H1 (cell line): Measurements from ENCODE around the gene APPL2. TPM values are rescaled to one million over a fixed set of nuclear protein-coding genes. Genes with fewer than 3 reads are reported as not detected.

Experiments
- CTCF ChIA-PET: fragments of 300-600 bp; sonication (Branson Sonifier 250); formaldehyde crosslinking; loops from one replicate; lab custom pipeline; 2021; ENCODE audit not compliant: partially characterized antibody; lab: Charles Lee
- POLR2A ChIA-PET: fragments of 300-600 bp; sonication (Branson Sonifier 250); formaldehyde crosslinking; loops from one replicate; lab custom pipeline; 2021; ENCODE audit warnings: inconsistent platforms; ENCODE audit not compliant: partially characterized antibody; lab: Charles Lee
- DNase-seq, 2 experiments: peaks; one replicate each; pipeline versions ENCODE4 v3.0.0 to v3.0.0-alpha.2; 2010 to 2022; ENCODE audit warnings: low spot score in 2 of 2, low read depth in 1 of 2, mixed read lengths in 1 of 2
- FAIRE-seq: peaks from 2 replicates; lab custom pipeline; 2011; peaks lifted over from hg19 to GRCh38; lab: Jason Lieb, UNC
- H2AFZ ChIP-seq: 2 replicates; pipeline ENCODE4 v1.8.1; 2012; ENCODE audit warnings: low read length, inconsistent platforms
- H2AK5ac ChIP-seq: 2 replicates; pipeline ENCODE4 v1.6.1; 2013; ENCODE audit warnings: low read depth, low read length
- H2BK120ac ChIP-seq: replicated peaks from 2 replicates; pipeline ENCODE3; 2013; ENCODE audit warnings: low read depth, low read length, inconsistent platforms
- H2BK12ac ChIP-seq: 2 replicates; pipeline ENCODE4 v1.6.1; 2013; ENCODE audit warnings: low read depth, low read length
- H2BK15ac ChIP-seq: 2 replicates; pipeline ENCODE4 v1.6.1; 2013; ENCODE audit warnings: low read length
- H2BK20ac ChIP-seq: 2 replicates; pipeline ENCODE4 v1.6.1; 2013; ENCODE audit warnings: low read length
- H2BK5ac ChIP-seq: 2 replicates; pipeline ENCODE4 v1.6.1; 2013; ENCODE audit warnings: low read depth, low read length
- H3K14ac ChIP-seq: 2 replicates; pipeline ENCODE4 v1.6.1; 2013; ENCODE audit warnings: inconsistent platforms; ENCODE audit not compliant: insufficient read length
- H3K18ac ChIP-seq: 2 replicates; pipeline ENCODE4 v1.6.1; 2013; ENCODE audit warnings: low read length; ENCODE audit errors: extremely low read depth
- H3K23ac ChIP-seq: 2 replicates; pipeline ENCODE4 v1.6.1; 2013; ENCODE audit warnings: inconsistent platforms; ENCODE audit not compliant: insufficient read length
- H3K23me2 ChIP-seq: 2 replicates; pipeline ENCODE4 v1.6.1; 2013; ENCODE audit warnings: low read depth, low read length
- H3K27ac ChIP-seq: 2 replicates; pipeline ENCODE4 v1.6.1; 2011; ENCODE audit warnings: low read depth, low read length, inconsistent platforms
- H3K27me3 ChIP-seq, 4 experiments: replicated peaks in 1 of 4; 1 replicate in 1 of 4; 2 replicates in 3 of 4; pipeline versions ENCODE4 v1.6.1 to v1.8.1; 2011 to 2013; ENCODE audit warnings: low read length in 3 of 4, mild to moderate bottlenecking in 3 of 4, inconsistent platforms in 2 of 4, mixed read lengths in 2 of 4, moderate library complexity in 1 of 4; ENCODE audit not compliant: control insufficient read depth in 3 of 4, insufficient read depth in 3 of 4; ENCODE audit errors: extremely low read depth in 1 of 4
- H3K36me3 ChIP-seq, 4 experiments: 2 replicates each; pipeline versions ENCODE4 v1.6.1 to v1.8.1; 2011 to 2013; ENCODE audit warnings: mild to moderate bottlenecking in 4 of 4, low read length in 3 of 4, moderate library complexity in 2 of 4, control low read depth in 1 of 4, inconsistent platforms in 1 of 4; ENCODE audit not compliant: insufficient read depth in 4 of 4, control insufficient read depth in 2 of 4
- H3K4ac ChIP-seq: replicated peaks from 2 replicates; pipeline ENCODE3; 2013; ENCODE audit warnings: low read length, low read depth, mixed read lengths, inconsistent platforms; ENCODE audit not compliant: insufficient read length
- H3K4me1 ChIP-seq, 4 experiments: replicated peaks in 1 of 4; 1 replicate in 1 of 4; 2 replicates in 3 of 4; pipeline versions ENCODE4 v1.6.1 to v1.8.1; 2011 to 2013; ENCODE audit warnings: low read length in 3 of 4, inconsistent platforms in 2 of 4, mixed read lengths in 1 of 4; ENCODE audit not compliant: insufficient read depth in 4 of 4, control insufficient read depth in 3 of 4
- H3K4me2 ChIP-seq, 2 experiments: 2 replicates each; pipeline versions ENCODE4 v1.6.1 to v1.8.1; 2011 to 2013; ENCODE audit warnings: low read depth in 2 of 2, low read length in 2 of 2, control low read depth in 1 of 2, inconsistent platforms in 1 of 2, mild to moderate bottlenecking in 1 of 2; ENCODE audit not compliant: insufficient read depth in 1 of 2
- H3K4me3 ChIP-seq, 4 experiments: fragments of 200-600, 300-600 bp in 1 of 4; sonication (generic), shearing (Covaris generic), sonication (Bioruptor Twin) in 1 of 4; 2 replicates each; pipeline versions ENCODE4 v1.5.1 to v1.8.1; 2011 to 2016; ENCODE audit warnings: low read length in 4 of 4, low read depth in 3 of 4, control low read depth in 2 of 4, inconsistent platforms in 2 of 4, mild to moderate bottlenecking in 2 of 4, mixed read lengths in 1 of 4, moderate library complexity in 1 of 4; ENCODE audit not compliant: insufficient read depth in 2 of 4; ENCODE audit errors: extremely low read depth in 1 of 4
- H3K56ac ChIP-seq: replicated peaks from 2 replicates; pipeline ENCODE3; 2013; ENCODE audit warnings: low read depth, mild to moderate bottlenecking, mixed read lengths, low read length, inconsistent platforms; ENCODE audit not compliant: insufficient read length
- H3K79me1 ChIP-seq: 2 replicates; pipeline ENCODE4 v1.6.1; 2013; ENCODE audit warnings: low read depth, low read length, control low read depth
- H3K79me2 ChIP-seq, 2 experiments: 2 replicates each; pipeline versions ENCODE4 v1.6.1 to v1.8.1; 2012 to 2013; ENCODE audit warnings: low read length in 2 of 2, mild to moderate bottlenecking in 2 of 2, inconsistent platforms in 1 of 2; ENCODE audit not compliant: insufficient read depth in 2 of 2, control insufficient read depth in 1 of 2
- H3K9ac ChIP-seq, 4 experiments: replicated peaks in 1 of 4; 1 replicate in 1 of 4; 2 replicates in 3 of 4; pipeline versions ENCODE4 v1.6.1 to v1.8.1; 2011 to 2013; ENCODE audit warnings: low read depth in 3 of 4, low read length in 3 of 4, control low read depth in 2 of 4, mild to moderate bottlenecking in 2 of 4, moderate library complexity in 2 of 4, inconsistent platforms in 1 of 4; ENCODE audit errors: extremely low read depth in 1 of 4
- H3K9me3 ChIP-seq, 2 experiments: 2 replicates each; pipeline versions ENCODE4 v1.6.1 to v1.8.1; 2012 to 2013; ENCODE audit warnings: mild to moderate bottlenecking in 2 of 2, moderate library complexity in 2 of 2, control low read depth in 1 of 2, inconsistent platforms in 1 of 2, low read depth in 1 of 2, low read length in 1 of 2, mixed read lengths in 1 of 2; ENCODE audit not compliant: insufficient read depth in 2 of 2
- H4K20me1 ChIP-seq, 2 experiments: replicated peaks in 1 of 2; 2 replicates each; pipeline versions ENCODE3 to v1.8.1; 2011 to 2013; ENCODE audit warnings: inconsistent platforms in 2 of 2, low read length in 2 of 2, mild to moderate bottlenecking in 1 of 2; ENCODE audit not compliant: insufficient read depth in 2 of 2, control insufficient read depth in 1 of 2
- H4K5ac ChIP-seq: 2 replicates; pipeline ENCODE4 v1.6.1; 2013; ENCODE audit warnings: low read length, low read depth, mixed read lengths, inconsistent platforms; ENCODE audit not compliant: insufficient read length
- H4K8ac ChIP-seq: 2 replicates; pipeline ENCODE4 v1.8.0; 2013; ENCODE audit warnings: mild to moderate bottlenecking, moderate library complexity, low read length, inconsistent platforms; ENCODE audit not compliant: insufficient read depth; ENCODE audit errors: extremely low read depth
- H4K91ac ChIP-seq: replicated peaks from 2 replicates; pipeline ENCODE3; 2013; ENCODE audit warnings: low read length, mixed read lengths, inconsistent platforms; ENCODE audit not compliant: insufficient read length
- BCL11A ChIP-seq, 2 experiments: IDR thresholded peaks; one replicate each; pipeline ENCODE4 v1.6.1; 2011; ENCODE audit warnings: low read depth in 2 of 2, low read length in 2 of 2, mild to moderate bottlenecking in 2 of 2
- CBX8 ChIP-seq: fragments of 300-800, 300-1000 bp; sonication (generic); IDR thresholded peaks from 2 replicates; pipeline ENCODE4 v1.7.1; 2016; ENCODE audit warnings: low read depth, low read length, borderline replicate concordance
- CHD2 ChIP-seq: IDR thresholded peaks from 2 replicates; pipeline ENCODE4 v1.6.1; 2012; ENCODE audit warnings: low read length, improper control_type of control experiment
- FOSL1 ChIP-seq: IDR thresholded peaks from 2 replicates; pipeline ENCODE4 v1.6.1; 2011; ENCODE audit warnings: mild to moderate bottlenecking, low read depth, low read length, moderate library complexity; ENCODE audit not compliant: insufficient read depth
- GABPA ChIP-seq: IDR thresholded peaks from 2 replicates; pipeline ENCODE4 v1.6.1; 2011; ENCODE audit warnings: mild to moderate bottlenecking, low read length, moderate library complexity, borderline replicate concordance; ENCODE audit not compliant: insufficient read depth
- HDAC6 ChIP-seq: IDR thresholded peaks from one replicate; pipeline ENCODE4 v1.7.1; 2012; ENCODE audit warnings: low read depth, mild to moderate bottlenecking, inconsistent platforms, low read length, moderate library complexity
- SIRT6 ChIP-seq: IDR thresholded peaks from one replicate; pipeline ENCODE4 v1.7.1; 2012; ENCODE audit warnings: low read length, inconsistent platforms
- SIX5 ChIP-seq: IDR thresholded peaks from 2 replicates; pipeline ENCODE4 v1.6.1; 2011; ENCODE audit warnings: mild to moderate bottlenecking, low read depth, low read length
- SP2 ChIP-seq: IDR thresholded peaks from 2 replicates; pipeline ENCODE4 v1.6.1; 2012; ENCODE audit warnings: mild to moderate bottlenecking, low read length, inconsistent platforms
- SP4 ChIP-seq: IDR thresholded peaks from 2 replicates; pipeline ENCODE4 v1.6.1; 2012; ENCODE audit warnings: low read length, inconsistent platforms
- TAF7 ChIP-seq: optimal IDR thresholded peaks from 2 replicates; pipeline ENCODE3; 2011; ENCODE audit warnings: low read depth, mild to moderate bottlenecking, inconsistent platforms, low read length, moderate library complexity, borderline replicate concordance
- TCF12 ChIP-seq: IDR thresholded peaks from 2 replicates; pipeline ENCODE4 v1.6.1; 2011; ENCODE audit warnings: low read depth, mild to moderate bottlenecking, low read length
- USF2 ChIP-seq: IDR thresholded peaks from 2 replicates; pipeline ENCODE4 v1.6.1; 2011; ENCODE audit warnings: low read length, improper control_type of control experiment
- WGBS, 2 experiments: shearing (Covaris generic) in 1 of 2; methylation state at CpG; one replicate each; pipeline versions ENCODE4 v1.1.6 to v1.1.7; 2013 to 2015; ENCODE audit warnings: low lambda C conversion rate in 2 of 2, mixed read lengths in 2 of 2, inconsistent platforms in 1 of 2, low coverage in 1 of 2, missing lambda C conversion rate in 1 of 2; ENCODE audit not compliant: insufficient replicate concordance in 2 of 2, insufficient coverage in 1 of 2, insufficient read length in 1 of 2; ENCODE audit errors: extremely low coverage in 1 of 2, missing lambda C conversion rate in 1 of 2; 5-methylcytosine and 5-hydroxymethylcytosine counted together
- polyA plus RNA-seq, 7 experiments: library from polyadenylated mRNA; depleted of rRNA in 3 of 7; stranded (reverse) in 5 of 7; unstranded in 2 of 7; fragments of >200 nt in 5 of 7; fragments of 200-250 nt in 2 of 7; gene quantifications; 1 replicate in 5 of 7; 2 replicates in 1 of 7; 4 replicates in 1 of 7; pipeline versions ENCODE4 v1.2.1 to v1.2.3, GENCODE V29; 2011 to 2013; ENCODE audit warnings: missing spikeins in 2 of 7, mixed read lengths in 2 of 7
- total RNA-seq: library from RNA; stranded (reverse); fragmentation: NEBNext Ultra II Directional; extraction: Animal tissue kit (Norgen Biotek cat#: 25700); gene quantifications from 2 replicates; pipeline ENCODE4 v1.2.1, GENCODE V29; 2021
- TF ChIP-seq, protein P1 (sequence below): IDR thresholded peaks from 2 replicates; pipeline ENCODE4 v1.6.1; 2012; ENCODE audit warnings: inconsistent platforms

APPL2 gene
- total and polyA plus RNA-seq, 2 of the 8 experiments (the other 6 are each of a cell fraction or from before 2014, with no cell fraction given) = 8.9 to 22.9 TPM

GRCh38 chr12:105177208-105177607 is 58.8 kb downstream of the APPL2 start:
- Histone ChIP-seq H3K9ac (no peak overlapping the region), H3K18ac (no peak overlapping the region), H2AFZ (no peak overlapping the region), H3K14ac (no peak overlapping the region), H3K23me2 (no peaks in the 10 kb centered on the region), H3K4me3 (no peak overlapping the region), H4K5ac (no peak overlapping the region), H3K79me2 (no peaks in the 10 kb centered on the region), H3K4me2 (no peak overlapping the region), H3K56ac (no peak overlapping the region), H2BK15ac (no peak overlapping the region), H3K36me3 (peaks cover 0 to 35% (median 7%) of the 10 kb centered on the region in 4 experiments; a peak in 5 of 8 replicates), H3K27me3 (no peaks in the 10 kb centered on the region), H4K8ac (no peak overlapping the region), H3K23ac (no peak overlapping the region), H2AK5ac (no peak overlapping the region), H3K27ac (no peak overlapping the region), H4K91ac (no peak overlapping the region), H2BK5ac (no peak overlapping the region), H3K4me1 (no peaks in the 10 kb centered on the region), H4K20me1 (no peaks in the 10 kb centered on the region), H2BK120ac (no peak overlapping the region), H2BK12ac (no peak overlapping the region), H3K4ac (no peak overlapping the region), H2BK20ac (no peak overlapping the region), H3K79me1 (no peaks in the 10 kb centered on the region), H3K9me3 (no peaks in the 10 kb centered on the region)
- FAIRE-seq = no peak
- no peak for DNase-seq
- ChIA-PET CTCF (no interaction called here), POLR2A (interaction anchor here (1.4 kb wide), 1 partner anchor 206 kb away, joined by 3 read pairs; no protein-coding TSS in a partner anchor)
- 94% methylated on average over 4 of the region's 4 CpGs; no CpG with 5 or more reads in 1 of the 2 experiments for WGBS, 2 experiments
- TF ChIP-seq HDAC6 = no peak
- no peak for TF ChIP-seq TCF12
- no peak for TF ChIP-seq SIX5
- TF ChIP-seq BCL11A (IDR thresholded peaks at IDR 0.05; ENCODE audit: low read depth in 2 of 2, low read length in 2 of 2) = no peak
- TF ChIP-seq FOSL1 = no peak
- no peak for TF ChIP-seq USF2
- no peak for TF ChIP-seq SIRT6
- TF ChIP-seq, protein P1, sequence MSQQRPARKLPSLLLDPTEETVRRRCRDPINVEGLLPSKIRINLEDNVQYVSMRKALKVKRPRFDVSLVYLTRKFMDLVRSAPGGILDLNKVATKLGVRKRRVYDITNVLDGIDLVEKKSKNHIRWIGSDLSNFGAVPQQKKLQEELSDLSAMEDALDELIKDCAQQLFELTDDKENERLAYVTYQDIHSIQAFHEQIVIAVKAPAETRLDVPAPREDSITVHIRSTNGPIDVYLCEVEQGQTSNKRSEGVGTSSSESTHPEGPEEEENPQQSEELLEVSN = no peak
- no peak for TF ChIP-seq CBX8
- no peak for TF ChIP-seq SP2
- TF ChIP-seq TAF7 = no peak
- TF ChIP-seq SP4 = no peak
- TF ChIP-seq GABPA = no peak
- no peak for TF ChIP-seq CHD2
